WTC11 (cell line): ENCODE measurements around the gene S100B. TPM values are rescaled to one million over a fixed set of nuclear protein-coding genes. Genes with fewer than 3 reads are reported as not detected.

Experiments used
- ATAC-seq: fragments of 200-7000 bp; cut with Tn5 transposase; 2 replicates; pipeline ENCODE4 v1.10.0; 2021; ENCODE audit warnings: mild to moderate bottlenecking, moderate library complexity
- CTCF ChIA-PET: fragments of 300-600 bp; sonication (Branson Sonifier 250); formaldehyde crosslinking; loops from one replicate; lab custom pipeline; 2021; ENCODE audit warnings: antibody characterized with exemption; lab: Charles Lee
- POLR2A ChIA-PET: fragments of 350-600 bp; sonication (Branson Sonifier 250); formaldehyde crosslinking; loops from one replicate; lab custom pipeline; 2021; ENCODE audit warnings: antibody characterized with exemption; lab: Charles Lee
- DNase-seq: peaks from one replicate; pipeline ENCODE4 v3.0.0; 2021; ENCODE audit warnings: low spot score
- H3K27ac Mint-ChIP-seq: 2 replicates; pipeline ENCODE4 v1.8.0; 2021; ENCODE audit warnings: mixed read lengths
- H3K27me3 Mint-ChIP-seq: 2 replicates; pipeline ENCODE4 v1.8.0; 2021; ENCODE audit warnings: low read depth, mild to moderate bottlenecking, moderate library complexity, mixed read lengths
- H3K36me3 Mint-ChIP-seq: 2 replicates; pipeline ENCODE4 v1.8.0; 2021; ENCODE audit warnings: mixed read lengths
- H3K4me1 Mint-ChIP-seq: 2 replicates; pipeline ENCODE4 v1.8.0; 2022; ENCODE audit warnings: mixed read lengths
- H3K4me3 Mint-ChIP-seq: 2 replicates; pipeline ENCODE4 v1.8.0; 2021; ENCODE audit warnings: mild to moderate bottlenecking, moderate library complexity, mixed read lengths
- H3K9me3 Mint-ChIP-seq: 2 replicates; pipeline ENCODE4 v1.8.0; 2021; ENCODE audit warnings: mixed read lengths
- CDX4 ChIP-seq: fragments of 250-450 bp; sonication (Bioruptor Pico); IDR thresholded peaks from 2 replicates; pipeline ENCODE4 v1.9.0; 2021; ENCODE audit warnings: moderate library complexity, mild to moderate bottlenecking, inconsistent platforms, borderline replicate concordance
- CREM ChIP-seq: sonication (generic); formaldehyde crosslinking; IDR thresholded peaks from 2 replicates; pipeline ENCODE4 v1.8.1; 2022; ENCODE audit warnings: mild to moderate bottlenecking, missing genetic modification reagents, moderate library complexity
- E2F5 ChIP-seq: sonication (generic); formaldehyde crosslinking; IDR thresholded peaks from 2 replicates; pipeline ENCODE4 v1.8.1; 2022; ENCODE audit warnings: mild to moderate bottlenecking, moderate library complexity, missing genetic modification reagents
- ERG ChIP-seq: fragments of 250-450 bp; sonication (Bioruptor Pico); IDR thresholded peaks from 2 replicates; pipeline ENCODE4 v1.8.0; 2021; ENCODE audit warnings: mild to moderate bottlenecking
- ESRRA ChIP-seq: sonication (generic); formaldehyde crosslinking; IDR thresholded peaks from 2 replicates; pipeline ENCODE4 v1.8.1; 2022; ENCODE audit warnings: mild to moderate bottlenecking, missing genetic modification reagents, borderline replicate concordance
- FOXJ3 ChIP-seq: sonication (generic); formaldehyde crosslinking; IDR thresholded peaks from 2 replicates; pipeline ENCODE4 v1.9.0; 2021; ENCODE audit warnings: missing genetic modification reagents, mild to moderate bottlenecking, borderline replicate concordance
- FOXK1 ChIP-seq: sonication (generic); formaldehyde crosslinking; IDR thresholded peaks from 2 replicates; pipeline ENCODE4 v1.8.0; 2022; ENCODE audit warnings: mild to moderate bottlenecking, moderate library complexity, missing genetic modification reagents
- GABPB1 ChIP-seq: sonication (generic); formaldehyde crosslinking; IDR thresholded peaks from 2 replicates; pipeline ENCODE4 v1.8.1; 2023; ENCODE audit warnings: mild to moderate bottlenecking, missing genetic modification reagents
- GTF2I ChIP-seq: fragments of 250-450 bp; sonication (Bioruptor Pico); conservative IDR thresholded peaks from 2 replicates; pipeline ENCODE4 v1.4.0; 2021; ENCODE audit warnings: mild to moderate bottlenecking
- HMGXB4 ChIP-seq: sonication (generic); formaldehyde crosslinking; IDR thresholded peaks from 2 replicates; pipeline ENCODE4 v1.8.1; 2023; ENCODE audit warnings: mild to moderate bottlenecking, moderate library complexity, missing genetic modification reagents
- JAZF1 ChIP-seq: fragments of 250-450 bp; sonication (Bioruptor Pico); IDR thresholded peaks from 2 replicates; pipeline ENCODE4 v1.9.0; 2021; ENCODE audit warnings: moderate library complexity, mild to moderate bottlenecking, inconsistent platforms
- MAX ChIP-seq: sonication (generic); formaldehyde crosslinking; IDR thresholded peaks from 2 replicates; pipeline ENCODE4 v1.8.0; 2022; ENCODE audit warnings: mild to moderate bottlenecking, missing genetic modification reagents
- NR3C1 ChIP-seq: sonication (generic); formaldehyde crosslinking; conservative IDR thresholded peaks from 2 replicates; pipeline ENCODE4 v1.8.1; 2023; ENCODE audit warnings: low read depth, mild to moderate bottlenecking, missing genetic modification reagents
- OVOL2 ChIP-seq: fragments of 250-450 bp; sonication (Bioruptor Pico); IDR thresholded peaks from 2 replicates; pipeline ENCODE4 v1.9.0; 2021; ENCODE audit warnings: mild to moderate bottlenecking, borderline replicate concordance
- PRRX2 ChIP-seq: fragments of 250-450 bp; sonication (Bioruptor Pico); IDR thresholded peaks from 2 replicates; pipeline ENCODE4 v1.8.0; 2021; ENCODE audit warnings: mild to moderate bottlenecking
- SP1 ChIP-seq: sonication (generic); formaldehyde crosslinking; conservative IDR thresholded peaks from 2 replicates; pipeline ENCODE4 v1.8.1; 2022; ENCODE audit warnings: missing genetic modification reagents
- USF1 ChIP-seq: sonication (generic); formaldehyde crosslinking; IDR thresholded peaks from 2 replicates; pipeline ENCODE4 v1.8.0; 2022; ENCODE audit warnings: mild to moderate bottlenecking, missing genetic modification reagents
- ZMAT4 ChIP-seq: fragments of 250-450 bp; sonication (Bioruptor Pico); IDR thresholded peaks from 2 replicates; pipeline ENCODE4 v1.9.0; 2021; ENCODE audit warnings: mild to moderate bottlenecking
- ZNF263 ChIP-seq: sonication (generic); formaldehyde crosslinking; IDR thresholded peaks from 2 replicates; pipeline ENCODE4 v1.8.1; 2022; ENCODE audit warnings: low read depth, mild to moderate bottlenecking, moderate library complexity, missing genetic modification reagents
- ZNF281 ChIP-seq: sonication (generic); formaldehyde crosslinking; IDR thresholded peaks from 2 replicates; pipeline ENCODE4 v1.8.0; 2023; ENCODE audit warnings: mild to moderate bottlenecking, missing genetic modification reagents
- ZNF512 ChIP-seq: sonication (generic); formaldehyde crosslinking; IDR thresholded peaks from 2 replicates; pipeline ENCODE4 v1.8.1; 2022; ENCODE audit warnings: missing genetic modification reagents, borderline replicate concordance
- ZSCAN18 ChIP-seq: fragments of 250-450 bp; sonication (Bioruptor Pico); IDR thresholded peaks from 2 replicates; pipeline ENCODE4 v2.1.2; 2022; ENCODE audit warnings: mild to moderate bottlenecking, moderate library complexity
- total RNA-seq: library from RNA; stranded (reverse); gene quantifications from 3 replicates; pipeline ENCODE4 v1.2.3, GENCODE V29; 2021

Gene S100B
- total RNA-seq, 1 experiment from 2014 or later: 0.46 TPM

GRCh38 chr21:46616050-46616449 lies 11.2 kb upstream of the S100B start:
- DNase-seq (no peak), ATAC-seq (no peak)
- Mint-ChIP-seq H3K4me1 (peaks cover 10% of the 10 kb centered on the region), H3K27me3 (no peaks in the 10 kb centered on the region; the same call in none of the 2 replicates), H3K36me3 (no peaks in the 10 kb centered on the region), H3K9me3 (peaks cover 8% of the 10 kb centered on the region), H3K4me3 (no peak overlapping the region), H3K27ac (no peak overlapping the region)
- POLR2A ChIA-PET: no interaction called here
- CTCF ChIA-PET: no interaction called here
- TF ChIP-seq ZNF263 (CRISPR knock-in tag) (no peak), ZNF512 (CRISPR knock-in tag) (no peak), CREM (CRISPR knock-in tag) (no peak), HMGXB4 (no peak), FOXK1 (CRISPR knock-in tag) (no peak), PRRX2 (no peak), ZSCAN18 (CRISPR knock-in tag) (no peak), USF1 (CRISPR knock-in tag) (no peak), JAZF1 (CRISPR knock-in tag) (no peak), FOXJ3 (CRISPR knock-in tag) (no peak), SP1 (no peak)

- H3K27ac Mint-ChIP-seq: no peak overlapping the region
- CTCF ChIA-PET: no interaction called here
- no peak for ATAC-seq
- peaks cover 15% of the 10 kb centered on the region for H3K9me3 Mint-ChIP-seq
- no peaks in the 10 kb centered on the region; the same call in 1 of the 2 replicates for H3K36me3 Mint-ChIP-seq
- POLR2A ChIA-PET: no interaction called here
- no peak overlapping the region for H3K4me3 Mint-ChIP-seq
- H3K27me3 Mint-ChIP-seq: no peaks in the 10 kb centered on the region; the same call in none of the 2 replicates
- H3K4me1 Mint-ChIP-seq: no peaks in the 10 kb centered on the region
- DNase-seq: no peak
- TF ChIP-seq GTF2I (CRISPR knock-in tag) (no peak), CDX4 (CRISPR knock-in tag) (no peak), ERG (CRISPR knock-in tag) (no peak), ZMAT4 (no peak), E2F5 (no peak), ESRRA (no peak), OVOL2 (no peak), ZSCAN18 (CRISPR knock-in tag) (no peak), MAX (CRISPR knock-in tag) (no peak), NR3C1 (no peak), GABPB1 (no peak), ZNF281 (no peak)
Observed at GRCh38 chr21:46613391-46613790, 8.5 kb upstream of the S100B start.
